Panc1 (cell line): Measurements from ENCODE around the gene SRSF9. TPM values are rescaled to one million over a fixed set of nuclear protein-coding genes. Genes with fewer than 3 reads are reported as not detected.

ENCODE experiments used
- ATAC-seq: fragments of 200-7000 bp; cut with Tn5 transposase; 2 replicates; pipeline ENCODE4 v1.9.1; 2020; ENCODE audit warnings: mild to moderate bottlenecking, moderate library complexity
- BruUV-seq: library from RNA; stranded (reverse); fragments of 400-500 nt; replicated peaks from 2 replicates; lab custom pipeline; 2021; lab: Mats Ljungman, UMichigan
- CTCF ChIA-PET: fragments of 300-600 bp; sonication (Branson Sonifier 250); formaldehyde crosslinking; loops from one replicate; lab custom pipeline; 2022; ENCODE audit warnings: antibody characterized with exemption; lab: Charles Lee
- POLR2A ChIA-PET: fragments of 300-600 bp; sonication (Branson Sonifier 250); formaldehyde crosslinking; loops from one replicate; lab custom pipeline; 2022; ENCODE audit warnings: antibody characterized with exemption; lab: Charles Lee
- DNase-seq: peaks from one replicate; pipeline ENCODE4 v3.0.0-alpha.2; 2010; ENCODE audit warnings: low read depth, low spot score
- H3K27ac ChIP-seq: 2 replicates; pipeline ENCODE4 v1.5.1; 2011; ENCODE audit warnings: mild to moderate bottlenecking, low read length, inconsistent platforms
- H3K27me3 ChIP-seq: fragments of 200-500 bp; sonication (Bioruptor generic); 2 replicates; pipeline ENCODE4 v1.6.0; 2014; ENCODE audit warnings: low read length, inconsistent platforms; ENCODE audit not compliant: control insufficient read depth, insufficient read depth
- H3K36me3 ChIP-seq: fragments of 200-500 bp; sonication (Bioruptor generic); 2 replicates; pipeline ENCODE4 v1.5.1; 2014; ENCODE audit warnings: inconsistent platforms, mild to moderate bottlenecking, low read length, moderate library complexity; ENCODE audit not compliant: control insufficient read depth, insufficient read depth
- H3K4me1 ChIP-seq: 2 replicates; pipeline ENCODE4 v1.5.1; 2011; ENCODE audit warnings: inconsistent platforms, mild to moderate bottlenecking, low read length, moderate library complexity; ENCODE audit not compliant: control insufficient read depth, insufficient read depth
- H3K4me3 ChIP-seq, 2 experiments: 2 replicates each; pipeline ENCODE4 v1.5.1; 2011 to 2012; ENCODE audit warnings: low read depth in 2 of 2, low read length in 2 of 2, mild to moderate bottlenecking in 2 of 2, inconsistent platforms in 1 of 2, moderate library complexity in 1 of 2
- H3K9me3 ChIP-seq: fragments of 200-500 bp; sonication (Bioruptor generic); 2 replicates; pipeline ENCODE4 v1.5.1; 2014; ENCODE audit warnings: low read depth, mild to moderate bottlenecking, inconsistent platforms, low read length, moderate library complexity; ENCODE audit not compliant: control insufficient read depth, insufficient read depth
- CTCF ChIP-seq: fragments of 450-650 bp; IDR thresholded peaks from 2 replicates; pipeline ENCODE4 v1.5.1; 2017; ENCODE audit warnings: mild to moderate bottlenecking
- POLR2AphosphoS5 ChIP-seq: IDR thresholded peaks from 2 replicates; pipeline ENCODE4 v1.6.1; 2012; ENCODE audit warnings: mild to moderate bottlenecking, low read depth, low read length, moderate library complexity
- REST ChIP-seq, 2 experiments: IDR thresholded peaks; 2 replicates each; pipeline ENCODE4 v1.6.1; 2011 to 2012; ENCODE audit warnings: low read depth in 2 of 2, control low read depth in 1 of 2, low read length in 1 of 2, mild to moderate bottlenecking in 1 of 2, moderate library complexity in 1 of 2; ENCODE audit not compliant: insufficient read depth in 1 of 2
- SIN3A ChIP-seq: IDR thresholded peaks from 2 replicates; pipeline ENCODE4 v1.6.1; 2012; ENCODE audit warnings: low read depth, mild to moderate bottlenecking, low read length, moderate library complexity, borderline replicate concordance; ENCODE audit not compliant: insufficient read depth
- TCF7L2 ChIP-seq: IDR thresholded peaks from 2 replicates; pipeline ENCODE4 v1.6.1; 2011; ENCODE audit warnings: mild to moderate bottlenecking, low read depth, low read length, inconsistent platforms
- in situ Hi-C: cut with HindIII; loops from 2 replicates; pipeline ENCODE4 v1.10.0; 2016; ENCODE audit warnings: low sequenced_read_pairs, low pct_unique_long_range_greater_than_20kb
- intact Hi-C: fragments of 100-400 bp; cut with micrococcal nuclease; formaldehyde crosslinking; loops from one replicate; pipeline ENCODE4 v1.10.0; 2022; ENCODE audit not compliant: unreplicated experiment
- total RNA-seq: library from RNA; stranded (reverse); gene quantifications from one replicate; pipeline ENCODE4 v1.2.1, GENCODE V29; 2021; ENCODE audit not compliant: unreplicated experiment

Gene SRSF9
- total RNA-seq, 1 experiment from 2014 or later = 269 TPM

- no peak for ATAC-seq
- no peaks in the 10 kb centered on the region for H3K9me3 ChIP-seq
- POLR2A ChIA-PET = interaction anchor here (0.6 kb wide), 1 partner anchor 16 kb away, joined by 3 read pairs; no protein-coding TSS in a partner anchor
- H3K27ac ChIP-seq = no peak overlapping the region
- peaks cover 6% of the 10 kb centered on the region for H3K4me1 ChIP-seq
- no peak overlapping the region for H3K4me3 ChIP-seq
- 0 out of 2 replicates have a peak, but pooled peaks cover 5% of the 10 kb centered on the region for H3K36me3 ChIP-seq
- in situ Hi-C loops (no loop called here), intact Hi-C loops (no loop called here)
- BruUV-seq = no TSS peak
- H3K27me3 ChIP-seq = no peaks in the 10 kb centered on the region
- CTCF ChIA-PET = no interaction called here
- DNase-seq = no peak
- TF ChIP-seq REST (IDR thresholded peaks at IDR 0.05; ENCODE audit: insufficient read depth in 1 of 2, low read depth in 2 of 2, low read length in 1 of 2) (no peak), CTCF (no peak), POLR2AphosphoS5 (no peak)
Observed at GRCh38 chr12:120490833-120491512, 21.4 kb upstream of the SRSF9 start.

GRCh38 chr12:120490325-120490724 lies 20.8 kb upstream of the SRSF9 start:
- ChIA-PET CTCF (no interaction called here), POLR2A (no interaction called here)
- DNase-seq = no peak
- Histone ChIP-seq H3K4me1 (peaks cover 6% of the 10 kb centered on the region), H3K9me3 (no peaks in the 10 kb centered on the region), H3K4me3 (no peak overlapping the region), H3K27ac (no peak overlapping the region), H3K36me3 (0 out of 2 replicates have a peak, but pooled peaks cover 3% of the 10 kb centered on the region), H3K27me3 (no peaks in the 10 kb centered on the region)
- in situ Hi-C loops = no loop called here
- no peak for ATAC-seq
- TF ChIP-seq TCF7L2 (no peak), CTCF (no peak), REST (IDR thresholded peaks at IDR 0.05; ENCODE audit: insufficient read depth in 1 of 2, low read depth in 2 of 2, low read length in 1 of 2) (no peak), POLR2AphosphoS5 (no peak), SIN3A (no peak)
- BruUV-seq = no TSS peak
- intact Hi-C loops = no loop called here
